Keratinocyte (primary cell): ENCODE results near the gene GCKR. TPM values are rescaled to one million over a fixed set of nuclear protein-coding genes. Genes with fewer than 3 reads are reported as not detected.

Experiments
- DNase-seq: peaks from one replicate; pipeline ENCODE4 v3.0.0-alpha.2; 2011; ENCODE audit warnings: low read depth, missing footprints, low spot score
- FAIRE-seq: peaks from 2 replicates; lab custom pipeline; 2011; peaks lifted over from hg19 to GRCh38; lab: Jason Lieb, UNC
- H2AFZ ChIP-seq: 2 replicates; pipeline ENCODE4 v1.6.0; 2012; ENCODE audit warnings: low read length, control low read depth, inconsistent platforms; ENCODE audit not compliant: control insufficient read depth
- H3K27ac ChIP-seq: 2 replicates; pipeline ENCODE4 v1.5.1; 2011; ENCODE audit warnings: low read length; ENCODE audit not compliant: control insufficient read depth, insufficient read depth
- H3K27me3 ChIP-seq: 3 replicates; pipeline ENCODE4 v1.6.0; 2011; ENCODE audit warnings: low read length; ENCODE audit not compliant: control insufficient read depth, insufficient read depth; ENCODE audit errors: extremely low read depth
- H3K36me3 ChIP-seq, 2 experiments: 2 replicates in 1 of 2; 3 replicates in 1 of 2; pipeline ENCODE4 v1.5.1; 2011; ENCODE audit warnings: low read length in 2 of 2, mild to moderate bottlenecking in 1 of 2; ENCODE audit not compliant: control insufficient read depth in 2 of 2, insufficient read depth in 2 of 2; ENCODE audit errors: extremely low read depth in 1 of 2
- H3K4me1 ChIP-seq: 3 replicates; pipeline ENCODE4 v1.5.1; 2011; ENCODE audit warnings: low read length; ENCODE audit not compliant: control insufficient read depth, insufficient read depth; ENCODE audit errors: extremely low read depth
- H3K4me2 ChIP-seq: 3 replicates; pipeline ENCODE4 v1.6.0; 2011; ENCODE audit warnings: low read depth, low read length; ENCODE audit not compliant: control insufficient read depth, insufficient read depth; ENCODE audit errors: extremely low read depth
- H3K4me3 ChIP-seq, 3 experiments: fragments of 200-600 bp in 1 of 3; sonication (generic) in 1 of 3; 2 replicates in 2 of 3; 3 replicates in 1 of 3; pipeline ENCODE4 v1.5.1; 2011 to 2016; ENCODE audit warnings: low read length in 3 of 3, mild to moderate bottlenecking in 3 of 3, control low read depth in 2 of 3, inconsistent platforms in 1 of 3, low read depth in 1 of 3, mixed read lengths in 1 of 3, mixed run types in 1 of 3, moderate library complexity in 1 of 3; ENCODE audit not compliant: control insufficient read depth in 2 of 3, insufficient read depth in 2 of 3; ENCODE audit errors: extremely low read depth in 1 of 3
- H3K79me2 ChIP-seq: 2 replicates; pipeline ENCODE4 v1.6.0; 2012; ENCODE audit warnings: low read length; ENCODE audit not compliant: control insufficient read depth, insufficient read depth
- H3K9ac ChIP-seq: 3 replicates; pipeline ENCODE4 v1.6.0; 2011; ENCODE audit warnings: low read length; ENCODE audit not compliant: control insufficient read depth, insufficient read depth; ENCODE audit errors: extremely low read depth
- H3K9me1 ChIP-seq: 3 replicates; pipeline ENCODE4 v1.6.0; 2011; ENCODE audit warnings: low read length; ENCODE audit not compliant: control insufficient read depth, insufficient read depth; ENCODE audit errors: extremely low read depth
- H3K9me3 ChIP-seq: 2 replicates; pipeline ENCODE4 v1.5.1; 2012; ENCODE audit warnings: low read depth, low read length; ENCODE audit not compliant: control insufficient read depth
- H4K20me1 ChIP-seq: 3 replicates; pipeline ENCODE4 v1.6.0; 2011; ENCODE audit warnings: low read length; ENCODE audit not compliant: control insufficient read depth, insufficient read depth; ENCODE audit errors: extremely low read depth
- EZH2 ChIP-seq: IDR thresholded peaks from one replicate; pipeline ENCODE4 v1.6.1; 2012; ENCODE audit warnings: inconsistent platforms, mild to moderate bottlenecking, low read length, moderate library complexity
- dilution Hi-C: fragments of 300-500 bp; cut with MboI; formaldehyde crosslinking; loops from one replicate; pipeline ENCODE4 v1.7.0; 2020; ENCODE audit warnings: low sequenced_read_pairs; ENCODE audit not compliant: extremely low pct_ligation_motif_present
- polyA plus RNA-seq, 5 experiments: library from polyadenylated mRNA; depleted of rRNA in 3 of 5; stranded (reverse) in 3 of 5; stranded (forward) in 1 of 5; unstranded in 1 of 5; fragments of >200 nt; gene quantifications; 1 replicate in 1 of 5; 2 replicates in 3 of 5; 3 replicates in 1 of 5; pipeline versions ENCODE4 v1.2.1 to v1.2.3, GENCODE V29; 2011 to 2012; ENCODE audit warnings: missing spikeins in 2 of 5, low read depth in 1 of 5, low replicate concordance in 1 of 5
- TF ChIP-seq, protein P1 (sequence below), 3 experiments: IDR thresholded peaks in 1 of 3; conservative IDR thresholded peaks in 1 of 3; optimal IDR thresholded peaks in 1 of 3; 2 replicates in 2 of 3; 3 replicates in 1 of 3; pipeline versions ENCODE3 to v1.5.1; 2011; ENCODE audit warnings: low read length in 3 of 3, mild to moderate bottlenecking in 3 of 3, moderate library complexity in 2 of 3, control low read depth in 1 of 3, inconsistent platforms in 1 of 3; ENCODE audit not compliant: insufficient read depth in 2 of 3; ENCODE audit errors: extremely low read depth in 1 of 3

Gene GCKR
- polyA plus RNA-seq, 1 donor (not counting 4 experiments of a cell fraction or from before 2014, with no cell fraction given) = 0.18 TPM

- dilution Hi-C loops = no loop called here
- TF ChIP-seq EZH2 = no peak
Measured at GRCh38 chr2:27544143-27544821, 47.6 kb downstream of the GCKR start.

DNA sequence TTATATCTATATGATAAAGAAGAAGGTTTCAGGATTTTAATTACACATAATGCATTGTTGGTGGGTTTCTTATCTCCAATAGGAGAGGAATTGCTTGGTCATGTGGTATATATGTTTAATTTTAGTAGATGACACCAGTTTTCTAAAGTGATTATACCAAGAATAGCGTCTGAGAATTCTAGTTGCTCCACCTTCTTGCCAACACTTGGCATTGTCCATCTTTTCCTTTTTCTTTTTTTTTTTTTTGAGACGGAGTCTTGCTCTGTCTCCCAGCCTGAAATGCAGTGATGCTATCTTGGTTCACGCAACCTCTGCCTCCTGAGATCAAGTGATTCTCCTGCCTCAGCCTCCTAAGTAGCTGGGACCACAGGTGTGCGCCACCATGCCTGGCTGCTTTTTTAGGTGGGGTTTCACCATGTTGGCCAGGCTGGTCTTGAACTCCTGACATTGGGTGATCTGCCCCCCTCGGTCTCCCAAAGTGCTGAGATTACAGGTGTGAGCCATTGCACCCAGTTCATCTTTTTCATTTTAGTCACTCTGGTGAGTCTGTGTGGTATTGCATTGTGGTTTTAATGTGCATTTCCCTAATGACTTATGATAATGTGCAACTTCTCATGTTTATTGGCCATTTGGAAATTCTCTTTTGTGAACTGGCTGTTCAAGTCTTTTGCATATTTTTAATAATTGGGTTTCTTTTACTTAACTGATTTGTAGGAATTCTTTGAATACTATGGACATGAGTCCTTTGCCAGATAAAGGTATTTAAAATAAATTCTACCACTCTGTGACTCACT lies 48.9 kb downstream of the GCKR start:
- Histone ChIP-seq H2AFZ (no peak overlapping the region), H3K79me2 (no peaks in the 10 kb centered on the region), H3K4me1 (no peaks in the 10 kb centered on the region), H3K9ac (no peak overlapping the region), H3K4me3 (no peak overlapping the region), H3K9me1 (no peaks in the 10 kb centered on the region), H3K27ac (no peak overlapping the region), H3K9me3 (no peaks in the 10 kb centered on the region), H3K36me3 (no peaks in the 10 kb centered on the region), H3K27me3 (no peaks in the 10 kb centered on the region), H3K4me2 (no peak overlapping the region), H4K20me1 (no peaks in the 10 kb centered on the region)
- DNase-seq (peak; percentile 40), FAIRE-seq (no peak)
- TF ChIP-seq EZH2 = no peak
- TF ChIP-seq, protein P1, sequence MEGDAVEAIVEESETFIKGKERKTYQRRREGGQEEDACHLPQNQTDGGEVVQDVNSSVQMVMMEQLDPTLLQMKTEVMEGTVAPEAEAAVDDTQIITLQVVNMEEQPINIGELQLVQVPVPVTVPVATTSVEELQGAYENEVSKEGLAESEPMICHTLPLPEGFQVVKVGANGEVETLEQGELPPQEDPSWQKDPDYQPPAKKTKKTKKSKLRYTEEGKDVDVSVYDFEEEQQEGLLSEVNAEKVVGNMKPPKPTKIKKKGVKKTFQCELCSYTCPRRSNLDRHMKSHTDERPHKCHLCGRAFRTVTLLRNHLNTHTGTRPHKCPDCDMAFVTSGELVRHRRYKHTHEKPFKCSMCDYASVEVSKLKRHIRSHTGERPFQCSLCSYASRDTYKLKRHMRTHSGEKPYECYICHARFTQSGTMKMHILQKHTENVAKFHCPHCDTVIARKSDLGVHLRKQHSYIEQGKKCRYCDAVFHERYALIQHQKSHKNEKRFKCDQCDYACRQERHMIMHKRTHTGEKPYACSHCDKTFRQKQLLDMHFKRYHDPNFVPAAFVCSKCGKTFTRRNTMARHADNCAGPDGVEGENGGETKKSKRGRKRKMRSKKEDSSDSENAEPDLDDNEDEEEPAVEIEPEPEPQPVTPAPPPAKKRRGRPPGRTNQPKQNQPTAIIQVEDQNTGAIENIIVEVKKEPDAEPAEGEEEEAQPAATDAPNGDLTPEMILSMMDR (optimal IDR thresholded peaks at IDR 0.05 in 1 of 3, IDR thresholded peaks at IDR 0.05 in 1 of 3, conservative IDR thresholded peaks at IDR 0.05 in 1 of 3; ENCODE audit: extremely low read depth in 1 of 3, insufficient read depth in 2 of 3, low read length in 3 of 3) = no peak
- dilution Hi-C loops = no loop called here

More at GRCh38 chr2:27544143-27544821, 47.6 kb downstream of the GCKR start:
- Histone ChIP-seq H4K20me1 (no peaks in the 10 kb centered on the region), H3K27ac (no peak overlapping the region), H3K36me3 (no peaks in the 10 kb centered on the region), H3K79me2 (no peaks in the 10 kb centered on the region), H3K4me1 (no peaks in the 10 kb centered on the region), H3K4me2 (no peak overlapping the region), H3K9me1 (no peaks in the 10 kb centered on the region), H3K9me3 (no peaks in the 10 kb centered on the region), H3K9ac (no peak overlapping the region), H2AFZ (no peak overlapping the region), H3K4me3 (no peak overlapping the region), H3K27me3 (no peaks in the 10 kb centered on the region)
- no peak for DNase-seq
- FAIRE-seq = no peak
